Measurements from ENCODE around the gene LRRC37A3. TPM values are rescaled to one million over a fixed set of nuclear protein-coding genes. Genes with fewer than 3 reads are reported as not detected.
"Not testable (repeated sequence)": the region's sequence is repeated elsewhere in the genome, so short reads cannot be mapped to it uniquely, and the experiment has no call there.

LRRC37A3 gene
- total RNA-seq, 1 donor from 2014 or later, result 25.7 TPM

DNA sequence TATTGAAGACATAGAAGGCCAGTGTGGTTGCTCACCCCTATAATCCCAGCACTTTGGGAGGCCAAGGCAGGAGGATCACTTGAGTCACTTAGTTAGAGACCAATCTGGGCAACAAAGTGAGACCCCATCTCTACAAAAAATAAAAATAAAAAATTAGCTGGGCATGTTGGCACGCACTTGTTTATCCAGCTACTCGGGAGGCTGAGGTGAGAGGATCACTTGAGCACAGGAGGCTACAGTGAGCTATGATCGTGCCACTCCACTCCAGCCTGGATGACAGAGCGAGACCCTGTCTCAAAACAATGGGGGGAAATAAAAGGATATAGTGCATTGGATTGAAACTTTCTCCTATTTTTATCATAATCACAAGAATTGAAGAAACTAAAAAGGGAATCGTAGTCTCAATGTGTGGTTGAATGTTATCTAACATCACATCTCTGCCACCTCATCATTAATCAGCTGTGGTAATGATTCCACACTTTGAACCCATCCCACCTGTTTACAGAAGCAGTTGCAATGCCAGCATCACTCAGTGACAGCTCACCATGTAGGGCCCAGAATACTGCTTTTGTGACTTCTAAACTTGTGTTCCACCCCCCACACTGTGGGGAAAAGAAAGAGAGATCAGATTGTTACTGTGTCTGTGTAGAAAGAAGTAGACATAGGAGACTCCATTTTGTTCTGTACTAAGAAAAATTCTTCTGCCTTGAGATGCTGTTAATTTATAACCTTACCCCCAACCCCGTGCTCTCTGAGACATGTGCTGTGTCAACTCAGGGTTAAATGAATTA, 10.3 kb upstream of the LRRC37A3 start:
- intact Hi-C loops (cut with DNase I); ATAC-seq; DNase-seq (ENCODE audit: low spot score): not testable (repeated sequence)

DNA sequence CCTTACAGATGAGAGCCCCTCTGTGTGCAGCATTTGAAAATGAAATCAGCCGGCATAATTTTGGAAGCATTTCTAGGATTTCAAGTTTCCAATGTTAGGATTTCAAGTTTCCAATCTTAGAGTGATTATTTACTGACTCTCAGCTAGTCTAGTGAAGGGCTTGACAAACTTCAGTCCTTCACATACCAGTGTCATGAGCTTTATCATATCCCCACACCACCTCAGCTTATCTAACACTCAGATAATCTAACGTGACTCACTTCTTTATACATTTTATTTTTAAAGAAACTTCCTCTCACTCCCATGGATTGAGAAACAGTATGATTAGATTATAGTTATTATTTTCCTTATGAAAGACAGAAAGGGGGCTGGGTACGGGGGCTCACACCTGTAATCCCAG, 9.4 kb upstream of the LRRC37A3 start:
- intact Hi-C loops (cut with DNase I); ATAC-seq; DNase-seq (ENCODE audit: low spot score): not testable (repeated sequence)

DNA sequence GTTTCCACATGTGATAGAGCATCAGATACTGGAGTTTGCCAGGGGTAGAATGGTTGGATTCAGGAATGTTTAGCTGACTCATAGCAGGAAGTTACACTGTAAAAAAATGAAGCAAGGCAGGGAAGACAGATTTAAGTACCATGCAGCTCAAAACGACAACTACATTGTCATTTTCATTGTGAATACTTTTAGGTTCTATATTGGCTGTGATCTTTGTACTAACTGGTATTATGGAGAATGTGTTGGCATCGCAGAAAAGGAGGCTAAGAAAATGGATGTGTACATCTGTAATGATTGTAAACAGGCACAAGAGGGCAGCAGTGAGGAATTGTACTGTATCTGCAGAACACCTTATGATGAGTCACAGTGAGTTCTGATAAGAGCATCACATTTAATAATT, 8.2 kb upstream of the LRRC37A3 start:
- ATAC-seq, result peak; percentile 84
- DNase-seq (ENCODE audit: low spot score); intact Hi-C loops (cut with DNase I): not testable (repeated sequence)

DNA sequence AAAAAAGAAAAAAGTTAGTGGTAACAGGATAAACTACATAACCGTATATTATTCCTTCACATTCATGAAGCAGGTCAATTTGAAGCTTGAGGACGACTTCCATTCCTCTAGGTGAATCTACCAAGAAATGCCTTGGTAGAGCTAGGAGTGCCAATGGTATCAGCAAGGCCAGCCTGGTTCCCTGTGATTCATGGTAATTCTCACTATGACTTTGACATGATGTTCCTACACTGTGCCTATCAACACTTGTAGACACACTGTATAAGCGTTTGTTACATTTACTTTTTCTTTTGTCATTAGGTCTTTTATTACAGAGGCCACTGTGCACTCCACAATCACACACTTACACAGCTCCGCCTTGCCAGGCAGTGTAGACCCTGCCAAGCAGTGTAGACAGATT, 7.2 kb upstream of the LRRC37A3 start:
- DNase-seq (ENCODE audit: low spot score); intact Hi-C loops (cut with DNase I); ATAC-seq: not testable (repeated sequence)

DNA sequence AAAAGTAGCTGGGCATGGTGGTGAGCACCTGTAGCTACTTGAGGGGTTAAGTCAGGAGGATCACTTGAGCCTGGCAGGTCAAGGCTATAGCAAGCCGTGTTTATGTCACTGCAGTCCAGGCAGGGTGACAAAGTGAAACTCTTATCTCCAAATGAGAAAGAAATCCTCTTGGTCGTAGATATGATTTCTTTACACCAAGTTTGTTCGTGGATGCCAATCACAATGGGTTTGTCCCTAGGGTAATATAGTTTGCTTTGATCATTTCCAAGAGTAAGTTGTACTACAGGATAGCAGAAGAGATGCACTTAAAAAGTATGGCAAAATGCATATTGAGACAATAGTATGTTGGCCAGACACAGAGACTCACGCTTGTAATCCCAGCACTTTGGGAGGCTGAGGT, 6.0 kb upstream of the LRRC37A3 start:
- intact Hi-C loops (cut with DNase I); ATAC-seq; DNase-seq (ENCODE audit: low spot score): not testable (repeated sequence)

DNA sequence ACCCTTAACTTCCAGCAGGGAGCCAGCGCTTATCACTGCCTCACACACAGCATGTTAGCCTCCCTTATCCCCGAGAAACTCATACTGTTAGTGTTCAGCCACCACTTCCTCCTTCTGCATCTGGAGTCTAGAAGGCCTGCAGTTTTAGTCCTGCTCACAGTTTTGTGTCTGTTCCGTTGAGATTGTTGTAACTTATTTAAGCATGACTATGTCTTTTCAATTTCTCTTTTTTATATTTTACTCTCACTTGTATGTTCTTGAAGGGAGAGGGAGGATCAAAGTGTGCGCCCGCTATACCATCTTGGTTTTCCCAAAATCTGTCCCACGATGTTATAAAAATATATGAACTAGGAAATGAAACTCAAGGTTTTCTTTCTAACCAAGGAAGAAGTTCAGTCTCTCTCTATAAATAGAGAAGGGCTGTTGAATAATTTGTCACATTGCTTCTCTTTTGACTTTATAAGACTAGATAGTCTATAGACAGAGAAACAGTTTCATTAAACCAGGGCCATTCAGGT, 3.8 kb upstream of the LRRC37A3 start:
- DNase-seq (ENCODE audit: low spot score); intact Hi-C loops (cut with DNase I); ATAC-seq: not testable (repeated sequence)

DNA sequence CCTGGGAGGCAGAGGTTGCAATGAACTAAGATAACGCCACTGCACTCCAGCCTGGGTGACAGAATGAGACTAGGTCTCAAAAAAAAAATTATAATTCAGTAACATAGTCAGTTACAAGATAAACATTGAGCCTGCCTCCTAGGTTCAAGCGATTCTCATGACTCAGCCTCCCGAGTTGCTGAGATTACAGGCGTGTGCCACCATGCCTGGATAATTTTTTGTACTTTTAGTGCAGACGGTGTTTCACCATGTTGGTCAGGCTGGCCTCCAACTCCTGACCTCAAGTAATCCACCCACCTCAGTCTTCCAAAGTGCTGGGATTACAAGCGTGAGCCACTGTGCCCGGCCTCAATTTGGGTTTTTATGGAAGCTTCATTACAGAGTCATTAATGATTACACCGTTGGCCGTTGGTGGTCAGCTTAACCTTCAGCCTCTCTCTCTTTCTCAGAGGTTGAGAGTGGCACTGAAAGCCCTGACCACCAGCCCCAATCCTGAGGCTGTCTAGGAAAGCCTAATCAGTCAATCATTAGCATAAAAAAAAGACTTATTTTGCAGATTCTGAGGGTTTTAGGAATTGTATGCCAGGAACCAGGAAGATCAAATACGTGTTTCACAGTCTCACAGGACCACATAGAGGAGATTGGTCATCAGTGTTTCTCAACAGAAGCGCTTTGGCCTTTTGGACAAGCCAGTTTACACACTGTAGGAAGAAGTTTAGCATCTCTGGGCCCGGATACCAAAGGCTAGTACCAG, 1.3 kb upstream of the LRRC37A3 start:
- peak; percentile 55 for DNase-seq (ENCODE audit: low spot score)
- intact Hi-C loops (cut with DNase I), result no loop called here
- ATAC-seq, result no peak

DNA sequence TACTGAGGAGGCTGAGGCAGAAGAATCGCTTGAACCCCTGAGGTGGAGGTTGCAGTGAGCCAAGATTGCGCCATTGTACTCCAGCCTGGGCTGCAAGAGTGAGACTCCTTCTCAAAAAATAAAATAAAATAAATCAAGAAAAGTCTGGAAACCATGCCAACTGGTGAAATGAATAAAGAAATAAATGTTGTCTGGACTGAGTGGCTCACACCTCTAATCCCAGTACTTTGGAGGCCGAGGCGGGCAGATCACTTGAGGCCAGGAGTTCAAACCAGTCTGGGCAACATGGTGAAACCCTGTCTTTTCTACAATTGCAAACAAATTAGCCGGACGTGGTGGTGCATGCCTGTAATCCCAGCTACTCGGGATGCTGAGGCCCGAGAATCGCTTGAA, 744 bp upstream of the LRRC37A3 start:
- DNase-seq (ENCODE audit: low spot score) (peak; percentile 62), ATAC-seq (peak; percentile 23)
- intact Hi-C loops (cut with DNase I), result no loop called here

DNA sequence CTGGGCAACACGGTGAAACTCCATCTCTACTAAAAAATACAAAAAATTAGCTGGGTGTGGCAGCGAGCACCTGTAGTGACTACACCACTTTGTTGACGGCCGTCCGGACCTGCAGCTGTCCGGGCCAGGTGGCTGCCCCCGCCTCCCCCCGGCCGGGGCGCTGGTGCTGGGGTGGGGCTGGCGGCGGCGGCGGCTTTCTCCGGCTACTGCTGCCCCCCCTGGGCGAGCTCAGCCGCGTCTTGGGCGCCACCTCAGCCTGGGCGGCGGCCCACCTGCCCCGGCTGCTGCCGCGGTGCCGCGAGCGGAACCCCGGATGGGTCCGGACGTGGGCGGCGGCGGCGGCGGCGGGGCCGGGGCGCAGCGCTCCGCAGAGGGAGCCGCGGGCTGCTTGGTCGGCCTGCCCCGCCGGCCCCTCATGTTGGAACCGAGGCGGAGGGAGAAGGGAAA, 413 bp downstream of the LRRC37A3 start:
- intact Hi-C loops (cut with DNase I), result not testable (repeated sequence)
- ATAC-seq (peak; percentile 2), DNase-seq (ENCODE audit: low spot score) (peak; percentile 66)

DNA sequence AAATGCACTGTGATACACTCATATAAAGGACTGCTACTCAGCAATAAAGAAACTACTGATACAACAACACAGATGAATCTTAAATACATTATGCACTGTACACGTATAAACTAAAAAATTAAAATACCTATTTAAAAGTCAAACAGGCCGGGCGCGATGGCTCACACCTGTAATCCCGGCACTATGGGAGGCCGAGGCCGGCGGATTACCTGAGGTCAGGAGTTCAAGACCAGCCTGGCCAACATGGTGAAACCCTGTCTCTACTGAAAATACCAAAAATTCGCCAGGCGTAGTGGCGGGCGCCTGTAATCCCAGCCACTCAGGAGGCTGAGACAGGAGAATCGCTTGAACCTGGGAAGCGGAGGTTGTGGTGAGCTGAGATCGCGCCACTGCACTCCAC, 1.7 kb downstream of the LRRC37A3 start:
- intact Hi-C loops (cut with DNase I); ATAC-seq: not testable (repeated sequence)
- DNase-seq (ENCODE audit: low spot score), result peak; percentile 49

DNA sequence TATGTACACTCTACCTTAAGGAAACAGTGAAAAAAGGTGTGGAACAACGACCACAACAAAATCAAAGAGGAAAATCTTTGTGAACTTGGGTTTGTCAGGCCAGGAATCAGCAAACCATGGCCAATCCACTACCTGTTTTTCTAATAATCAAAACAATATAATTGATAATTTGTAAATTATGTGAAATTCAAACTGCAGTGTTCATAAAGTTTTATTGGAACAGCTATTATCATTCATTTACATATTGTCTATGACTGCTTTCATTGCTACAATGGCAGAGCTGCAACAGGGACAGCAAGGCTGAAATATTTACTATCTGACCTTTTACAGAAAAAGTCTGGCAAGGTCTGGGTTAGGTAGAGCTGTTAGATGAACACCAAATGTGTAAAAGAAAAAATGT, 4.0 kb downstream of the LRRC37A3 start:
- ATAC-seq; DNase-seq (ENCODE audit: low spot score); intact Hi-C loops (cut with DNase I): not testable (repeated sequence)

DNA sequence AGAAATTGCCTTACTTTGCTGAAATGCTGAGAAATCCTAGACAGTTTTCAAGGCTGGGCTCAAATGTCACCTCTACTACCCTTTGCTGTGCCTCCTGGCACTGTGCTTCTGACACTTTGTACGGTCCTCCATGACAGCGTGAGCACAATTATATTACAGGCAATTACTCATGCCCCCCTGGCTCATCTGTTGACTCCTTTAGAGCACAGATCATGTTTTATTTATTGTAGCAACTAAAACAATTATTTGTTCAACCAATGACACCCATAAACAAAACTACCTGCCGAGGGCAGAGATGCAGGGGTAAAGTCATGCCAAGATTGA, 9.1 kb downstream of the LRRC37A3 start:
- ATAC-seq; intact Hi-C loops (cut with DNase I); DNase-seq (ENCODE audit: low spot score): not testable (repeated sequence)

DNA sequence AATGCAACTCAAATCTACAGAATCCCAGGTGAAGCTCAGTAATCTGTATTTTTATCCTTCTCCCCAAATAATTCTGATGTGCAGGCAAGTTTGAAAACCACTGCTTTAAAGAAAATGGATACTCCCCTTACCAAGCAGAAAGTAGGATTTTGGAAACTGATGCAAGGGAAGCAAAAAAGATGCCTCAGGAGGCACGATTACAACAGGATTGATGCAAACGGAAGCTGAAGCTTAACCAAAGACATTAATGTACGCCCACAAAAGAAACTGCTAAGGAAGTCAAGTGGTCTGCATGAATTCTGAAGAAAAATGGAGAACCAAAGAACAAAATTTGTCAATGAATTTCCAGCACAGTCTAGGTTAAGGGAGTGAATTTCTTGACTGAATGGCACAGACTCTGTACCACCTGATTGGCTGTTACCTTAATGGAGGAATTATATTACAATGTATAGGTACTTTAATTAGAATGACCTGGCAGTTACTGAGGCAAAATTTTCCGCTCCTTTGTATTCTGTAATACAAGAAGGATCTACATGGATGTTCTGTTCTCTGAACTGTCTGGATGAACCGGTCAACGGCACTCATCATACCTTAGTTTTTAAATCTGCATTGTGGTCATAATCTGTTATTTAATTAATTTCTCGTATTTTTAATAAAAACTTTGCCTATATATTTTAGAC, 9.6 kb downstream of the LRRC37A3 start:
- intact Hi-C loops (cut with DNase I); ATAC-seq; DNase-seq (ENCODE audit: low spot score): not testable (repeated sequence)

DNA sequence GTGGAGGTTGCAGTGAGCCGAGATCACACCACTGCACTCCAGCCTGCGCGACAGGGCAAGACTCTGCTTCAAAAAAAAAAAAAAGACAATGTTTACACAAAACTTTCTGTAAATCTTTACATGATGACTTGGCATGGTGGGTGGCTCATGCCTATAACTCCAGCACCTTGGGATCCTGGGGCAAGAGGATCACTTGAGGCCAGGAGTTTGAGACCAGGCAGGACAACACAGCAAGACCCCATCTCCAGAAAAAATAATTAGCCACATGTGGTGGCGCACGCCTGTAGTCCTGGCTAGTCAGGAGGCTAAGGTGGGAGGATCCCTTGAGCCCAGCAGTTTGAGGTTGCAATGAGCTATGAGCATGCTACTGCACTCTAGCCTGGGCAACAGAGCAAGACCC, 15.2 kb downstream of the LRRC37A3 start:
- ATAC-seq; DNase-seq (ENCODE audit: low spot score); intact Hi-C loops (cut with DNase I): not testable (repeated sequence)

DNA sequence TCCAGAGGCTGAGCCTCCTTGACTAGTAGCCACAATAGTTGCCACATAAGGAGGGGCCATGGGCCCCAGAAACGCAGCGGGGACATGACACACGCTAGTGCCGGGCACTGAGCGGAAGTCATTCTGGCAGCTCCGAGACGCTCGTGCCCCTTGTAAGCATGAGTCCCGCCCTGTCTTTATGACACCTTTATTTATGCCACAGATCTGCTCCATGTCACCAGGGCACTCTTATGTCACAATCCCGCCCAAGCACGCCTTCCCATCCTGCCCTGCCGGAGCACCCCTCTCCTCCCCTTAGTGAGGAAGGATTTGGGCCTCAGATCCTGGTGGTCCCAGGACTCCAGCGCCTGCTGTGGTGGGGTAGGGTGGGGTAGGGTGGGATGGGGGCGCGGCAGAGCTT, 22.1 kb downstream of the LRRC37A3 start:
- DNase-seq (ENCODE audit: low spot score); ATAC-seq; intact Hi-C loops (cut with DNase I): not testable (repeated sequence)

DNA sequence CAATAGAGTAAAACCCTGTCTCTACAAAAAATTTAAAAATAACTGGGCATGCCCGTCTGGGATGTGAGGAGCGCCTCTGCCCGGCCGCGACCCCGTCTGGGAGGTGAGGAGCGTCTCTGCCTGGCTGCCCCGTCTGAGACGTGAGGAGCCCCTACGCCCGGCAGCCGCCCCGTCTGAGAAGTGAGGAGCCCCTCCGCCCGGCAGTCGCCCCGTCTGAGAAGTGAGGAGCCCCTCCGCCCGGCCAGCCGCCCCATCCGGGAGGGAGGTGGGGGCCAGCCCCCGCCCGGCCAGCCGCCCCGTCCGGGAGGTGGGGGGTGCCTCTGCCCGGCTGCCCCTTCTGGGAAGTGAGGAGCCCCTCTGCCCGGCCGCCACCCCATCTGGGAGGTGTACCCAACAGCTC, 45.1 kb downstream of the LRRC37A3 start:
- intact Hi-C loops (cut with DNase I); ATAC-seq; DNase-seq (ENCODE audit: low spot score): not testable (repeated sequence)

DNA sequence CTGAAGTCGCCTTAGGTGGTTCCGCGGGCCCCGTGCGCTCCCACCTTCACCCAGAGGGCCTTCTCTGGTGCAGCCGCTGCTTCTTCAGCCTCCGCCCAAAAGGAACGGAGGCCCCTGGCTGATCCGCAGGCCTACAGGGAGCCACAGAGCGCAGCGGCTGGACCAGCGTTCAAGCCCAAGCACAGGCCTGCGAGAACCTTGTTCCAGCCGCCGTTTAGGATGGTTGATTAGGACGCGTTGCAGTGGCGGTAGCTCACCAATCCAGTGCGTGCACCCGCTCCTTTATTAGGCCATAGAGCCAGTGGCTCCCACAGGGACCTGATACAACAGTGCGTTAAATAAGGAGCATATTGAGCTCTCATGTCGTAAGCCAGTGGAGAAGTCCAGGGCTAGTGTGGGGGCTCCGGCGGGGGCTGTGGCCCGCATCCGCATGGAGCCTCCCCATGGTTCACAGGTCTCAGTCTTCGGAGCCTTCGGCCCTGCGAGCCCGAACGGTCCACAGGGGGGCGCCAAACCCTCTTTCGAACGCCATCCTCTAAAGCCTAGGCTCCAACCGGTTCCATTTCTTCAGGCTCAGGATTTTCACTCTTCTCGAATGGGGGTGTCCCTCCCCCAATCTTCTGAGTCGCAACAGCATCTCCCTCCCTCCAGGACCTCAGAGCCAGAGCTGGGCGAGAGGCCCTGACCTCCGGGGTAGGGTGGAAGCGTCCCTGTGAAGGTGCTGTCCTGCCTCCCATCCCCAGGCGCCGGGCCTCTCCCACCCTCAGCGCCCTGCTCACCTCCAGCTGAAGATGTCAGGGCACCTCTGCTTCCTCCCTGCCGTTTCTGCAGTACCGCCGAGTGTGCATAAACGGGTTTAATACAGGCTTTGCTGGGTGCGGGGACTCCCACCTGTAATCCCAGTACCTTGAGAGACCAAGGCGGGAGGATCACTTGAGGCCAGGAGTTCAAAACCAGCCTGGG, 71.5 kb downstream of the LRRC37A3 start:
- ATAC-seq (peak; percentile 81), DNase-seq (ENCODE audit: low spot score) (peak; percentile 81)
- intact Hi-C loops (cut with DNase I), result not testable (repeated sequence)

DNA sequence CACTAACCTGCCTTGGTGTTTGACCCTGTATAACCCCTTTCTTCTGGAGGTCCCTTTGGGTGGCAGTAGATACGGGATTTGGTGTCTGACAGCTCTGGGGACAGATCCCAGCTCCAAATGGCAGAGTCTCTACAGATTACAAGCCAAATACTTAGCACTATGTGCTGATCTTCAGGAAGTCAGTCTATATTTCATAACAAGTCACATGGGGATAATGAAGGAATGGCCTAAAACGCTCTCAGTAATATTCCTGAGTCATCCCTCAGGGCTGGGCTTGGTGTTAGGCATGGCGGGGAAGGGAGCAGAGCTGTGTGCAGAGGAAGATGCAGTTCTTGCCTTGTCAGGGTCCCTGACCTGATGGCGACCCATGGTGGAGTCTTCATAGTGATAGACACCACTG, 72.4 kb downstream of the LRRC37A3 start:
- DNase-seq (ENCODE audit: low spot score); intact Hi-C loops (cut with DNase I): not testable (repeated sequence)
- ATAC-seq, result peak; percentile 82

All from sciatic nerve (tissue), 2 donors.